HT1080 (cell line): ENCODE data around the gene ROGDI. TPM values are rescaled to one million over a fixed set of nuclear protein-coding genes. Genes with fewer than 3 reads are reported as not detected.

Source experiments
- small RNA-seq: library from RNA; depleted of rRNA; stranded (forward); fragments of <200 nt; gene quantifications from one replicate; pipeline ENCODE3, GENCODE V24; 2014
- total RNA-seq: library from RNA; depleted of rRNA; stranded (reverse); fragments of >200 nt; shearing (Covaris generic); gene quantifications from 2 replicates; pipeline ENCODE4 v1.2.3, GENCODE V29; 2014; rRNA removed

ROGDI gene
- total RNA-seq, 1 experiment from 2014 or later: 5.7 TPM

Small RNA genes lying within 50 kb of the gene (small RNA-seq; reads per million reads assigned to genes)
- gene RF00017: not detected

Other genes with a start within 250 kb of the ROGDI start
- gene C16orf96, start 246.3 kb downstream of the ROGDI start, total RNA-seq: not detected in 2 replicates
- gene UBALD1, start 187.7 kb downstream of the ROGDI start, total RNA-seq: 30.4 and 44.2 TPM in 2 replicates
- 13.3 and 24.0 TPM in 2 replicates for gene MGRN1, start 177.8 kb downstream of the ROGDI start, total RNA-seq
- gene NUDT16L1, start 109.1 kb downstream of the ROGDI start, total RNA-seq: 23.5 and 27.3 TPM in 2 replicates
- gene ANKS3, start 68.4 kb downstream of the ROGDI start, total RNA-seq: 19.7 and 24.8 TPM in 2 replicates
- 2.5 TPM in 1 of 2 replicates, not detected in the other for gene DNAAF8, start 68.1 kb downstream of the ROGDI start, total RNA-seq
- gene ZNF500, start 35.5 kb downstream of the ROGDI start, total RNA-seq: 8.5 and 10.6 TPM in 2 replicates
- gene SEPTIN12, start 14.3 kb downstream of the ROGDI start, total RNA-seq: not detected in 2 replicates
- not detected in 2 replicates for gene SMIM22, start 7.3 kb downstream of the ROGDI start, total RNA-seq
- 42.4 and 45.8 TPM in 2 replicates for gene GLYR1, start 44.7 kb upstream of the ROGDI start, total RNA-seq
- 28.4 and 36.2 TPM in 2 replicates for gene UBN1, start 44.8 kb upstream of the ROGDI start, total RNA-seq
- gene PPL, start 134.5 kb upstream of the ROGDI start, total RNA-seq: 0.13 and 0.24 TPM in 2 replicates
- 0.03 TPM in 1 of 2 replicates, not detected in the other for gene SEC14L5, start 155.7 kb upstream of the ROGDI start, total RNA-seq
- 26.2 and 30.6 TPM in 2 replicates for gene NAGPA, start 231.3 kb upstream of the ROGDI start, total RNA-seq